ENCODE data around the gene TNS3.

GRCh38 chr7:47389923-47390630 lies 191.8 kb downstream of the TNS3 start:
- no peak for TF ChIP-seq POLR2A (IDR thresholded peaks at IDR 0.05; ENCODE audit: low read length)
- TF ChIP-seq GATA1 (IDR thresholded peaks at IDR 0.05; ENCODE audit: low read depth, low read length), result no peak
